GM19351 (cell line): Measurements from ENCODE around the gene SPATA2.
"Not testable (repeated sequence)": the region's sequence is repeated elsewhere in the genome, so short reads cannot be mapped to it uniquely, and the experiment has no call there.

Experiments used
- ATAC-seq: cut with Tn5 transposase; IDR thresholded peaks from one replicate; pipeline ENCODE4 v1.9.1; 2021; ENCODE audit warnings: mild to moderate bottlenecking, moderate library complexity; ENCODE audit not compliant: unreplicated experiment

SPATA2 gene

DNA sequence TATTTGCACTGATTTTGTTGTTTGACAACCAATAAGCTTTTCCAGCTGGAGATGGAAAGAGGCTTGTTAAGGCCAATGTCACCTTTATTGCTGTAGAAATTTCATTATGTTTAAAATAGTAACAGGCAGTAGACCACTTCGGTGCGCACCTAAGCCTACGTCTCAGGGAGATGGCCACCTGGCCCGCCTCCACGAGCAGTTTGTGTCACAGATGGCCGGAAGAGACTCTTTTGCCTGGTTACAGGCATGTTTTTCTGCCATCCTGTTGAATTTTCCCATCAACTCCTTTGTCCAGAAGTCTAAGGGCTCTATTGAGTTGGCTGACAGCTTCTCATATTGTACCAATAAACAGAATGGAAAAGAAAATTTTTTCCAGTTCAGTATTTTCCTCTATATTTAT, 51.7 kb downstream of the SPATA2 start:
- ATAC-seq, result no peak

DNA sequence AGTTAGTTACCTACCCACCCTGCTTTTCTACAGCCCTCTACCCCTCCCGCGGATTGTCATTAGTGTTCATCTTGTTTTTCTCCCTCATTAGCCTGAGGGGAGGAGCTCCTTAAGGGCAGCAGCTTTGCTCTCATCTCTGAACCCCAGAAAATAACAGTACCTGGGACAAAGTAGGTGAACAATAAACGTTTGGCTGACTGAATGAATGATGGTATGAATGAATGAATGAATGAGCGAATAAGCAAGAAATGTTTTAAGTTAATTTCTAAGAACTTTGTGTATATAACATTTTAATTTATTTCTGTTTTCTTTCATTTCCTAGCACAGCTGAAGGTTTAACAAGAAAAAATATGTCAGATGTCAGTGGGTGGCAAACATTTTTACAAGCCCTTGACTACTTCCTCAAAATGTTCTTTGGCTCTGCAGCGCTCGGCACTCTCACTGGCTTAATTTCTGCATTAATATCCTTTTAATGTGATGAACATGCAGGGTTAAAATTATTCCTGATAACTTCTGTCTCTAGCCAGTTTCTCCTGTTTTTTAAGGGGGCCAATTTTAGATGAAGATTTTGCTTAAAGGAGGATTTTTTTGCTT, 52.6 kb downstream of the SPATA2 start:
- no peak for ATAC-seq

GRCh38 chr20:49861232-49861631, 54.1 kb downstream of the SPATA2 start:
- not testable (repeated sequence) for ATAC-seq

DNA sequence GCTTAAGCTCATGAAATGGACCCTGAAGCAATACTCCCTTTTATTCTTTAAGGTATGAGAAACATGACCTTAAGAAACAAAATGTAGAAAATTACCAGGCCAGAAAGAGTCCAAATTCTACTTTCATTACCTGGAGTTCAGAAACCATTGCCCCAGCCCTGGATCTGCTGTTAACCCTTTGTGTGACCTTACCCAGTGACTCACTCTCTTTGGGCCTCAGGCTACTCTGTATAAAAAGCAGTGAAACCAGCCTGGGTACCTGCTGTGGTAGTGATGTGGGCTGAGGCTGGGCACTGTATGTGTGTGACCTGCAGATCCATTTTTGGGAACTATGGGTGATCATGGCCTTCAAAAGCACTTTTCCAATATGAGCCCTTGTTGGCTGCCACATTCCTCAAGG, 55.5 kb downstream of the SPATA2 start:
- ATAC-seq, result no peak

DNA sequence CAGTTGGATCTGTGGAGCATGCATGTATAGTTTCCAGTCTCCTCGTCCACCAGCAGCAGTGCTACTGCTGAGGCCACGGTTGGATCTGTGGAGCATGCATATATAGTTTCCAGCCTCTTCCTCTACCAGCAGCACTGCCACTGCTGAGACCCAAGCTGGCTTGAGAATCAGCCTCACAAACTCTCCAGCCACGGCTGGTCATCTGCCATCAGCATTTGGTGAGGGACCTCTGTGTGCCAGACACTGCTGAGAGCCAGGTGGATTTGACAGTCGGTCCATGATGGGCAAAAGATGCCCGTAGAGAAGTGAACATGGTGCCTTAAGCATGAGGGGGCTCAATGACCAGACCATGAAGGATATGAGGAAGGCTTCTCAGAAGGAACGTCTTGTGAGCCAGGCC, 56.3 kb downstream of the SPATA2 start:
- no peak for ATAC-seq

GRCh38 chr20:49858076-49858585, 57.2 kb downstream of the SPATA2 start:
- ATAC-seq, result no peak

DNA sequence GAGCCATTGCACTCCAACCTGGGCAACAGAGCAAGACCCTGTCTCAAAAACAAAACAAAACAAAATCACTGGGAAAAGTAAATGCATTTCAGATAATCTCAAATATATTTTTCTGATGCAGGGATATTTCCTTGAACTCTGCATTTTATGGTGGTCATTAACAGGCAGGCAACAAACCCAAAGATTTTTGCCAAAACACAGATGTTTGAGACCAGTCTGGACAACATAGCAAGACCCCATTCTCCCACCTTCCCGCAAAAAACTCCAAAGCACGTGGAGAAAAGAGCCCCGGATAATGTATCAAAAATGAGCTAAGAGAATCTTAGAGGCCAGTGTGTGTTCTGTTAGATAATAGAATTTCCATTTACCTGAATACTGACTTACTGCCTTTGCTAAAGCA, 58.4 kb downstream of the SPATA2 start:
- no peak for ATAC-seq

- no peak for ATAC-seq
Observed at GRCh38 chr20:49854190-49854875, 61.0 kb downstream of the SPATA2 start.

GRCh38 chr20:49853640-49854039, 61.7 kb downstream of the SPATA2 start:
- ATAC-seq, result no peak
